HG02759 (cell line): Measurements from ENCODE around the gene TMEM212.
"Not testable (repeated sequence)": the region's sequence is repeated elsewhere in the genome, so short reads cannot be mapped to it uniquely, and the experiment has no call there.

Experiments
- ATAC-seq: cut with Tn5 transposase; IDR thresholded peaks from one replicate; pipeline ENCODE4 v1.9.1; 2021; ENCODE audit warnings: mild to moderate bottlenecking, moderate library complexity; ENCODE audit not compliant: unreplicated experiment

TMEM212 gene

GRCh38 chr3:171812811-171813210 lies 30.3 kb upstream of the TMEM212 start:
- ATAC-seq = no peak

- no peak for ATAC-seq
Observed at GRCh38 chr3:171813278-171813896, 29.8 kb upstream of the TMEM212 start.

- ATAC-seq = peak; percentile 37
Observed at GRCh38 chr3:171813897-171814460, 29.2 kb upstream of the TMEM212 start.

GRCh38 chr3:171814662-171815061 lies 28.5 kb upstream of the TMEM212 start:
- ATAC-seq = not testable (repeated sequence)

GRCh38 chr3:171815973-171816595 lies 27.1 kb upstream of the TMEM212 start:
- no peak for ATAC-seq

GRCh38 chr3:171817074-171817800 lies 25.9 kb upstream of the TMEM212 start:
- ATAC-seq = no peak

GRCh38 chr3:171821044-171821443 lies 22.1 kb upstream of the TMEM212 start:
- ATAC-seq = no peak

- ATAC-seq = no peak
Observed at GRCh38 chr3:171821778-171822358, 21.3 kb upstream of the TMEM212 start.

GRCh38 chr3:171822431-171823106 lies 20.6 kb upstream of the TMEM212 start:
- ATAC-seq = peak; percentile 87

GRCh38 chr3:171824116-171824515 lies 19.0 kb upstream of the TMEM212 start:
- ATAC-seq = no peak

GRCh38 chr3:171824824-171825221 lies 18.3 kb upstream of the TMEM212 start:
- no peak for ATAC-seq

GRCh38 chr3:171825222-171825828 lies 17.8 kb upstream of the TMEM212 start:
- ATAC-seq = no peak

GRCh38 chr3:171827385-171827784 lies 15.8 kb upstream of the TMEM212 start:
- no peak for ATAC-seq

- ATAC-seq = peak; percentile 52
Observed at GRCh38 chr3:171827836-171828458, 15.2 kb upstream of the TMEM212 start.

GRCh38 chr3:171828902-171829770 lies 14.0 kb upstream of the TMEM212 start:
- no peak for ATAC-seq

- ATAC-seq = peak; percentile 58
Observed at GRCh38 chr3:171829841-171830517, 13.2 kb upstream of the TMEM212 start.

GRCh38 chr3:171830518-171830875 lies 12.7 kb upstream of the TMEM212 start:
- no peak for ATAC-seq

- ATAC-seq = no peak
Observed at GRCh38 chr3:171831936-171832335, 11.2 kb upstream of the TMEM212 start.

- ATAC-seq = no peak
Observed at GRCh38 chr3:171832989-171833388, 10.2 kb upstream of the TMEM212 start.
